HepG2 (cell line): Measurements from ENCODE around the gene TADA2B. TPM values are rescaled to one million over a fixed set of nuclear protein-coding genes. Genes with fewer than 3 reads are reported as not detected.
A peak's percentile ranks its signal among the peaks of the same experiment; 100 is the strongest.

Experiments used
- ARID5B ChIP-seq: IDR thresholded peaks from 2 replicates; pipeline ENCODE4 v1.4.0; 2020; ENCODE audit warnings: mild to moderate bottlenecking, missing genetic modification reagents
- ATAD3A ChIP-seq: sonication (generic); formaldehyde crosslinking; IDR thresholded peaks from 2 replicates; pipeline ENCODE4 v1.4.0; 2020; ENCODE audit warnings: missing genetic modification reagents
- CEBPG ChIP-seq: IDR thresholded peaks from 2 replicates; pipeline ENCODE4 v1.6.1; 2016
- CENPT ChIP-seq: sonication (generic); formaldehyde crosslinking; IDR thresholded peaks from 2 replicates; pipeline ENCODE4 v1.8.0; 2022; ENCODE audit warnings: low read depth, mild to moderate bottlenecking, moderate library complexity, missing genetic modification reagents
- HDAC6 ChIP-seq: fragments of 200-600 bp; sonication (generic); IDR thresholded peaks from 2 replicates; pipeline ENCODE4 v1.7.0; 2017; ENCODE audit warnings: mild to moderate bottlenecking, antibody characterized with exemption, low read length, low read depth
- HMGA1 ChIP-seq: sonication (generic); formaldehyde crosslinking; conservative IDR thresholded peaks from 2 replicates; pipeline ENCODE4 v1.4.0; 2020; ENCODE audit warnings: missing genetic modification reagents
- KDM5B ChIP-seq: sonication (generic); formaldehyde crosslinking; IDR thresholded peaks from 2 replicates; pipeline ENCODE4 v1.4.0; 2020; ENCODE audit warnings: missing genetic modification reagents, mild to moderate bottlenecking, borderline replicate concordance
- MZF1 ChIP-seq: sonication (generic); formaldehyde crosslinking; IDR thresholded peaks from 2 replicates; pipeline ENCODE4 v1.8.1; 2023; ENCODE audit warnings: mild to moderate bottlenecking, missing genetic modification reagents, borderline replicate concordance
- NAIF1 ChIP-seq: sonication (generic); formaldehyde crosslinking; IDR thresholded peaks from 2 replicates; pipeline ENCODE4 v1.5.0; 2020; ENCODE audit warnings: mild to moderate bottlenecking, missing genetic modification reagents, borderline replicate concordance
- PHF21A ChIP-seq: sonication (generic); formaldehyde crosslinking; IDR thresholded peaks from 2 replicates; pipeline ENCODE4 v1.5.0; 2020; ENCODE audit warnings: mild to moderate bottlenecking, missing genetic modification reagents
- PHF8 ChIP-seq: sonication (generic); formaldehyde crosslinking; IDR thresholded peaks from 2 replicates; pipeline ENCODE4 v1.5.0; 2020; ENCODE audit warnings: missing genetic modification reagents
- POGZ ChIP-seq: sonication (generic); formaldehyde crosslinking; IDR thresholded peaks from 2 replicates; pipeline ENCODE4 v1.4.0; 2020; ENCODE audit warnings: mild to moderate bottlenecking, missing genetic modification reagents
- SMYD3 ChIP-seq: sonication (generic); formaldehyde crosslinking; IDR thresholded peaks from 2 replicates; pipeline ENCODE4 v1.8.1; 2023; ENCODE audit warnings: mild to moderate bottlenecking, missing genetic modification reagents
- ZBTB38 ChIP-seq: sonication (generic); formaldehyde crosslinking; IDR thresholded peaks from 2 replicates; pipeline ENCODE4 v1.5.1; 2020; ENCODE audit warnings: mild to moderate bottlenecking, missing genetic modification reagents
- ZBTB7A ChIP-seq: sonication (generic); formaldehyde crosslinking; IDR thresholded peaks from 2 replicates; pipeline ENCODE4 v1.8.0; 2022; ENCODE audit warnings: mild to moderate bottlenecking, missing genetic modification reagents
- ZC3H4 ChIP-seq: sonication (generic); formaldehyde crosslinking; IDR thresholded peaks from 2 replicates; pipeline ENCODE4 v1.4.0; 2020; ENCODE audit warnings: missing genetic modification reagents, borderline replicate concordance
- ZNF441 ChIP-seq: sonication (generic); formaldehyde crosslinking; IDR thresholded peaks from 2 replicates; pipeline ENCODE4 v1.7.0; 2021; ENCODE audit warnings: missing genetic modification reagents, borderline replicate concordance
- ZNF564 ChIP-seq: sonication (generic); formaldehyde crosslinking; IDR thresholded peaks from 2 replicates; pipeline ENCODE4 v1.8.1; 2023; ENCODE audit warnings: mild to moderate bottlenecking, missing genetic modification reagents
- ZNF709 ChIP-seq: sonication (generic); formaldehyde crosslinking; IDR thresholded peaks from 2 replicates; pipeline ENCODE4 v1.5.0; 2020; ENCODE audit warnings: mild to moderate bottlenecking, missing genetic modification reagents
- ZNF761 ChIP-seq: sonication (generic); formaldehyde crosslinking; conservative IDR thresholded peaks from 2 replicates; pipeline ENCODE4 v1.4.0; 2020; ENCODE audit warnings: mild to moderate bottlenecking, missing genetic modification reagents
- ZUFSP ChIP-seq: sonication (generic); formaldehyde crosslinking; IDR thresholded peaks from 2 replicates; pipeline ENCODE4 v1.9.0; 2021; ENCODE audit warnings: missing genetic modification reagents, mild to moderate bottlenecking, borderline replicate concordance
- polyA plus RNA-seq, 8 experiments: library from polyadenylated mRNA; depleted of rRNA in 3 of 8; stranded (reverse) in 7 of 8; unstranded in 1 of 8; fragments of >200 nt; fragmentation: Illumina TruSeq in 4 of 8; extraction: Trizol in 4 of 8; gene quantifications; 2 replicates each; pipeline versions ENCODE4 v1.2.1 to v1.2.3, GENCODE V29; 2011 to 2016; ENCODE audit warnings: low read depth in 4 of 8, missing spikeins in 1 of 8, mixed read lengths in 1 of 8; ENCODE audit not compliant: insufficient read depth in 1 of 8
- total RNA-seq, 5 experiments: library from RNA; depleted of rRNA; stranded (reverse); fragments of >200 nt; fragmentation: Illumina TruSeq; extraction: Trizol; gene quantifications; 2 replicates each; pipeline ENCODE4 v1.2.3, GENCODE V29; 2016; ENCODE audit warnings: low read depth in 1 of 5
- TF ChIP-seq, protein P1 (sequence below): IDR thresholded peaks from 2 replicates; pipeline ENCODE4 v1.6.1; 2016; ENCODE audit warnings: low read depth, control low read depth
- TF ChIP-seq, protein P2 (sequence below): sonication (generic); formaldehyde crosslinking; IDR thresholded peaks from 2 replicates; pipeline ENCODE4 v1.5.0; 2020; ENCODE audit warnings: missing genetic modification reagents

TADA2B gene
- total and polyA plus RNA-seq, 2 of the 13 experiments (the other 11 are each of a cell fraction or from before 2014, with no cell fraction given), result 4.6 to 8.9 TPM

DNA sequence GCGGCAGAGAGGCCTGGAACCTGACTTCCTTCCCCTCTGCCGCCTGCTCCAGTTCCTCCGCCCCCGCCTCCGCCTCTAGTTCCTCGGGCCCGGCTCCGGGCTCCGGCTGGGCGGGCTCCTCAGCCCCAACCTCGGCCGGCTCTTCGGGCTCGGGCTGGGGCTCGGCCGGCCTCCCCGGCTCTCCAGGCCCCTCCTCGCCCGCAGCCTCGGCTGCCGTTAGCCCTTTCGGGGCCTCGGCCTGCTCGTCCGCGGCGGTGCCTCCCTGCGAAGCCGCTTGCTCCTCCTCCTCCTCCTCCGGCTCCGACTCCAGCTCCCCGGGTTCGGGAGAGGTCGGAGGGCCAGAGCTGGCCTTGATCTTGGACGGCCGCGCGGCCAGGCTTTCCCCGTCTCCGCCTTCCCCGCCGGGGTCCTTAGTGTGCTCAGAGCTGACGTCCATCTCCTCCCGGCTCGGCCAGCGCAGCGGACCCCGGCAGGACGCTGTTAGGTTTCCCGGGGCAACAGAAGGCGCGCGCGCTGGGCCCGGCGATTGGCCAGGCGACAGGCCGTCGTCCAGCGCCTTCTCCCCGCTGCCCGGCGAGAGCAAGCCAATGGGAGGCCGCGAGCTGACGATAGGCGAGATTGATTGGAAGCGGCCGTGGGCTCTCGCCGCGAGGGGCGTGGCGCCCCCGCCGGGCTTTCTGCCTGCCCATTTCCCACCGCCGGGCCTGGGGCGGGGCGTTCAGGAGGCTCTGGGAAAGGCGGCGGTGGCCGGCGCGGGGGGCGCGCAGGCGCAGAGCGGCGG lies 479 bp upstream of the TADA2B start (continued):
- TF ChIP-seq ZNF564 (CRISPR knock-in tag) (peak; percentile 48; the same call in 1 of the 2 replicates), PHF21A (CRISPR knock-in tag) (peak; percentile 79), MZF1 (CRISPR knock-in tag) (no peak), ZNF441 (no peak), KDM5B (peak; percentile 45; the same call in 1 of the 2 replicates), HMGA1 (CRISPR knock-in tag) (no peak), PHF8 (peak; percentile 48; the same call in 1 of the 2 replicates), ZBTB7A (CRISPR knock-in tag) (no peak), ARID5B (CRISPR knock-in tag) (no peak; the same call in 1 of the 2 replicates), HDAC6 (no peak), ZNF709 (CRISPR knock-in tag) (0 out of 2 replicates have a peak, but pooled peaks have one; percentile 25), ATAD3A (CRISPR knock-in tag) (no peak), POGZ (CRISPR knock-in tag) (no peak; the same call in 1 of the 2 replicates), ZC3H4 (CRISPR knock-in tag) (no peak), CEBPG (CRISPR knock-in tag) (no peak), CENPT (no peak), NAIF1 (no peak), ZUFSP (CRISPR knock-in tag) (no peak), ZNF761 (CRISPR knock-in tag) (no peak), ZBTB38 (CRISPR knock-in tag) (peak; percentile 79), SMYD3 (CRISPR knock-in tag) (no peak)
- TF ChIP-seq, protein P1, sequence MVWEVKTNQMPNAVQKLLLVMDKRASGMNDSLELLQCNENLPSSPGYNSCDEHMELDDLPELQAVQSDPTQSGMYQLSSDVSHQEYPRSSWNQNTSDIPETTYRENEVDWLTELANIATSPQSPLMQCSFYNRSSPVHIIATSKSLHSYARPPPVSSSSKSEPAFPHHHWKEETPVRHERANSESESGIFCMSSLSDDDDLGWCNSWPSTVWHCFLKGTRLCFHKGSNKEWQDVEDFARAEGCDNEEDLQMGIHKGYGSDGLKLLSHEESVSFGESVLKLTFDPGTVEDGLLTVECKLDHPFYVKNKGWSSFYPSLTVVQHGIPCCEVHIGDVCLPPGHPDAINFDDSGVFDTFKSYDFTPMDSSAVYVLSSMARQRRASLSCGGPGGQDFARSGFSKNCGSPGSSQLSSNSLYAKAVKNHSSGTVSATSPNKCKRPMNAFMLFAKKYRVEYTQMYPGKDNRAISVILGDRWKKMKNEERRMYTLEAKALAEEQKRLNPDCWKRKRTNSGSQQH (CRISPR knock-in tag), result peak; percentile 67
- TF ChIP-seq, protein P2, sequence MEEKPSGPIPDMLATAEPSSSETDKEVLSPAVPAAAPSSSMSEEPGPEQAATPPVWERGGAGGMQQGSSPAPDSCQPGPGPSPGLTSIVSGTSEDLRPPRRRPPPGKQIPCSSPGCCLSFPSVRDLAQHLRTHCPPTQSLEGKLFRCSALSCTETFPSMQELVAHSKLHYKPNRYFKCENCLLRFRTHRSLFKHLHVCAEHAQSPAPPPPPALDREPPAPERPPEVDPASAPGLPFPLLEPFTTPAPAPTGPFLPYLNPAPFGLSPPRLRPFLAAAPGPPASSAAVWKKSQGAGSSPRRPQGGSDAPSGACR (CRISPR knock-in tag), result no peak
